ENCODE data around the gene LIN9.
"Not testable (repeated sequence)": the region's sequence is repeated elsewhere in the genome, so short reads cannot be mapped to it uniquely, and the experiment has no call there.

The LIN9 gene

GRCh38 chr1:226272233-226272902 lies 36.6 kb downstream of the LIN9 start:
- not testable (repeated sequence) for DNase-seq

- no peak for DNase-seq
These were observed 40.4 kb downstream of the LIN9 start for GRCh38 chr1:226268421-226269124.

- DNase-seq = no peak
These were observed 47.1 kb downstream of the LIN9 start for GRCh38 chr1:226261818-226262217.

- no peak for DNase-seq
These were observed 53.6 kb downstream of the LIN9 start for GRCh38 chr1:226255380-226255779.

- DNase-seq = no peak
These were observed 55.0 kb downstream of the LIN9 start for GRCh38 chr1:226253933-226254332.

- DNase-seq = not testable (repeated sequence)
These were observed 56.1 kb downstream of the LIN9 start for GRCh38 chr1:226252841-226253240.

- DNase-seq = no peak
These were observed 58.5 kb downstream of the LIN9 start for GRCh38 chr1:226250511-226250910.

- no peak for DNase-seq
These were observed 60.2 kb downstream of the LIN9 start for GRCh38 chr1:226248796-226249195.

GRCh38 chr1:226248091-226248490 lies 60.9 kb downstream of the LIN9 start:
- DNase-seq = no peak

GRCh38 chr1:226239421-226239820 lies 69.5 kb downstream of the LIN9 start:
- DNase-seq = no peak

- no peak for DNase-seq
These were observed 72.1 kb downstream of the LIN9 start for GRCh38 chr1:226236826-226237225.

GRCh38 chr1:226233806-226234205 lies 75.2 kb downstream of the LIN9 start:
- no peak for DNase-seq

- DNase-seq = no peak
These were observed 75.7 kb downstream of the LIN9 start for GRCh38 chr1:226233293-226233692.

- DNase-seq = no peak
These were observed 82.4 kb downstream of the LIN9 start for GRCh38 chr1:226226601-226227000.

- no peak for DNase-seq
These were observed 85.1 kb downstream of the LIN9 start for GRCh38 chr1:226223786-226224244.

- DNase-seq = no peak
These were observed 85.7 kb downstream of the LIN9 start, which contains the start of gene MIXL1 for GRCh38 chr1:226223157-226223785. Gene MIXL1, plus strand, starts transcription at chr1:226223664. Its CDS starts 18 bp downstream, at chr1:226223682.

GRCh38 chr1:226222686-226223085 lies 86.3 kb downstream of the LIN9 start:
- DNase-seq = no peak

- no peak for DNase-seq
These were observed 88.3 kb downstream of the LIN9 start for GRCh38 chr1:226220473-226221189.

- no peak for DNase-seq
These were observed 91.7 kb downstream of the LIN9 start for GRCh38 chr1:226217273-226217672.

- DNase-seq = no peak
These were observed 92.9 kb downstream of the LIN9 start for GRCh38 chr1:226216056-226216455.

- DNase-seq = no peak
These were observed 93.7 kb downstream of the LIN9 start for GRCh38 chr1:226215239-226215638.

GRCh38 chr1:226212545-226212944 lies 96.4 kb downstream of the LIN9 start:
- DNase-seq = no peak

GRCh38 chr1:226211181-226211821 lies 97.7 kb downstream of the LIN9 start:
- DNase-seq = no peak

All from activated CD4-positive, CD25-positive, alpha-beta regulatory T cell (primary cell).